Bone marrow (tissue), 2 donors: ENCODE data around the gene ADARB2.

Experiments used
- DNase-seq, 2 donors: peaks; one replicate each; lab custom pipeline; 2025; lab: John Stamatoyannopoulos, UW

The ADARB2 gene

DNA sequence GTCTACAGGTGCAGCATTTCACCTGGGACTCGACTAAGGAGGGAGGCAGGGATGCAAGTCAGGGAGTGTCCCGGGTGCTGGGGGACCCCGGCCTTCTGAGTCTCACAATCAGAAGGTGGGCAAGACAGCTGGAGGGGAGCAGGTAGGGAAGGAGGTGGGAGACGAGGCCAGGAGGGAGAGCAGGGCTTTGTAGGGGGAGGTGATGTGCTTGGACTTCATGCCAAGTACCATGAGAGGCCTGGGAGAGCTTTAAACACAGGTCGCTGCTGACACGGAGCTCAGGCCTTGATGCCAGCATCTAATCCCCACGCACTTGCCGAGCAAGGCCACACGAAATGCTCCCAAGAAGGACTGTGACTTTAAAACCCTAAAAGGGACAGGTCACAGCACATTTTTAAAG, 244.7 kb downstream of the ADARB2 start:
- DNase-seq = no peak

DNA sequence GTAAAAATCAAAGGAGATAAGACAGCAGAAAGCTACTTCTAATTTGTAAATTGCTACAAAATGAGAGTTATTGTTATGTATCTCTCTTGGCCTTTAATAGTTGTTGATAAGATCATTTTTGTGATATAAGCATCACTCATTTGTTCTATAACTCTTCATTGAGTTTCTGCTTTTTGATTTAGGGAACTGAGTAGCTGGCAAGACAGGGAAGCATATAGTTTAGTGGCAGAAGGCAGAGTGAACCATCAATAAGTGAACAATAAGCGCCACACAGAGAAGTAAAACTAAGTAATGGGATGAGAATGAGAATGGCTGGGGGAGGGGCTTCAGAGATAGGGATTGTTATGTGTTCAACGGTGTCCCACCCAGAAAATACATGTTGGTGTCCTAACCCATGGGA, 245.4 kb downstream of the ADARB2 start:
- no peak for DNase-seq

DNA sequence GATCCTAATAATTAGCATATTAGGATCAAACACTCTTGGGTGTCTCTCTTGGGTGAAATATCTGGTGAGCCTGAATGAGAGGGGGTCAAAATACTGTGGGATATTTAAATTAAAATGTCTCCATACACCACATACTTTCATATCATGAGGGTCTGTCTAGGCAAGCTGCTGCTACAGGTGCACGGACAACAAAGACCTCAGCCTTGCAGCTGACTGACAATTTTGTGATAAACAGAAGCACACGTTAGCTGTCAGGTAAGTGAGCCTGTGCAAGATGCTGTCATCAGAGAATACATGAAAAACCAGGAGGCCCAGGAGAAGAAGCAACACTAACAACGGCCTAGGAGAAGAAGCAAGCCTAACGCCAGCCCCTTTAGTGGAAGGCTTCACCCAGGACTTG, 247.5 kb downstream of the ADARB2 start:
- no peak for DNase-seq

DNA sequence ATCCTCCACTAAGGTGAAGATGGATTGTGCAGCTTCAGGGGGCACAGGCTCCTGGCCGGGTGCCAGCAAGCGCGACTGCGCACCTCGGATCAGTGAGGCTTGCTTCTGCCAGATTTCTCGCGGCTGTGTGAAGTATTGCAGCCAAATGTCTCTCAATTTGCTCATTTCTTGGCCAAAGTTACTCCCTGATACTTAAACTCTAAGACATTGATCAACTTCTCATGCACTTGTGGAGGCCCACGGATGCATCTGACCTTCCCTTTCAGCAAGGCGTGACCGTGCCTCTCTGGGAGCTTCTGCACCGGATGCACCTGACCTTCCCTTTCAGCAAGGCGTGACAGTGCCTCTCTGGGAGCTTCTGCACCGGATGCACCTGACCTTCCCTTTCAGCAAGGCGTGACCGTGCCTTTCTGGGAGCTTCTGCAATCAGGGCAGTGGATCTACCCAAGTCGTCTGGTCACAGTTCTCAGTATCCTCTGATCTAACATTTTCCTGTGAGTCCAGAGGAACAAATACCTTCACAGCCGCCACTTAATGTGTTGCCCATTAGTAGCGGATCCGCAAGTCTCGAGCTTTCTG, 248.3 kb downstream of the ADARB2 start:
- no peak for DNase-seq

DNA sequence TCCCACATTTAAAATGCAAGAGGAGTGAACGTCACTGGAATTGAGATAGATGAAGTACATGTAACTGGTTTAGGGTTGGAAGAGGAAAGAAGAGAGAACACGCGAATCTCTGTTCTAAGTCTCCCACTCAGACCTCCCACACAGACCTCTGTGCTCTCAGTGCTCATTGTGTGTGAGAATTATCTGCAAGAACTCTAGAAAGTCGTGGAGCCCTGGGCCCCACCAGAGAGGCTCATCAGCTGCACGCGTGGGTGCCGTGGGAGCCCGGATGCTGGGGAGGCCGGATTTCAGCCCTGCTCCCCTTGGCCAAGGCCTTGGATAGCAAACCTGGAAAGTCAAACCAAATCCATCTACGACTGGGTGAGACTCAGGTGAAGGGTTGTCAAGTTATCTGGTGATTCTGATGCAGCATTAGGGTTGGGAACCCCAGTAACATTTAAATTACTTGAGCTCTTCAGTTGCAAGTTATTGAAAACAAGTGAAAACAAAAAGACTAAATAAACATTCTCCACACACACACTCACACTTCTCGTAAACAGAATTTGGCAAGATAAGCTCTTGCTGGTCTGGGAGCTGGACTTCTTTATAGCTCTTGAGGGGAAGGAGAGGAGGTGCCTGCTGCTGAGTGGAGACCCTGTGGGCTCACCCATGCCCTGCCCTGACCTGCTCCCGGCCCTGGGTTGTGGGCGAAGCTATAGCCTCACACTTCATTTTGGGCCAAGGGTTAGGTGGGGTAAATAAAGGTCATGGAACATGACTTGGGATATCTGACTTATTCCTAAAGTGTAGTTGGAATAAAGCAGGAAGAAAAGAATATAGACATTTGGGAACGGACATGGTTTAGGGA, 250.3 kb downstream of the ADARB2 start:
- DNase-seq = no peak

DNA sequence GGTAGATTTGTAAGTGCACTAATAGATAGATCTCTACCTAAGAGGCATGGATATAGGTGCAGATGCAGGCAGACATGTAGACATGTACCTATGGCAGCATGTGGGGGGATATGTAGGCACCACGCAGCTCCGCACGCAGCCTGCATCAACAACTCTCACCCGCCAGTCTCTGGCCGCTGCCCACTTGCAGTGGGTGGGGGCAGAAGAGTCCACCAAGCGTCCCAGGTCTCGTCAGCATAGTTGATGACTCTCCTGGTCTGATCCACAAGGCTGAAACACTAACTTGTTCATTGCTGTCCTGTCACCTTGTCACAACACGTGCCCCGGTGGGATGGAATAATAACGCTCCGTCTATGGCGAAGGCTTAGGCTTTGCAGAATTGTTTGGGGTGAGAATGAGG, 252.0 kb downstream of the ADARB2 start:
- DNase-seq = no peak

DNA sequence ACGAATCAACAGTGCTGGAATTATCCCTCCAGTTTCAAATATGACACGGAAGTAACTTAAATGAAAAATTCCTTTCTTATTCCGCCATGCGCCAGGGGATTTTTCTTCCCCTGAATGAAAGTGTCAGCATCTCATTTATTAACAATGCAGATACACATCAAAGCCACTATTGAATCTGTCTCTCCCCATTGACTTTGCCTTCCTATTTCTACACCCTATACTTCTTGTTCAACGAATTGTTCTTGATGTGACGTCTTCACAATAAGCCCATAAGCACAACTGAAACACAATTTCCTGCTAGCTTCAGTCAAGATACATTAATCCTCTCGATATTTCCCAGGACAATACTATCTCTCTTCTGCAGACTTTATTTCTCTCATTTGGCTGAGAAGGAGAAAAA, 253.5 kb downstream of the ADARB2 start:
- DNase-seq = no peak

DNA sequence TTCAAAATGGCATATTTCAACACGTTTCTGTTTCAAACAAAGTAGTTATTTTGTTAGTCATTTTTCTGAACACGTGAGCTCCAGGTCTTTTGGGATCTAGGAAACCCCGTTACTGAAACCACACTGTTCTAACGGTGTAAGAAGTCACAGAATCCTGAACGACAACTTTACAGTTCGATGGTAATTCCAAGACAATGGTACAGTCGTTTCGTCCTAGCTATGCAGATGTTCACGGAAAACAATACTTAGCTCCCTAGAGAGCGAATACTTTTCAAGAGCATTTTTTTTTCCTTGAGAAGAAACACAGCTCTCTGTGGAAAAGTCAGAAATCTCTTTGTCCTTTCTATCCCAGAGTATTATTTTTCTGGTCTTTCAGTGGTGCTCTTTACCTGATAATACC, 254.1 kb downstream of the ADARB2 start:
- no peak for DNase-seq

DNA sequence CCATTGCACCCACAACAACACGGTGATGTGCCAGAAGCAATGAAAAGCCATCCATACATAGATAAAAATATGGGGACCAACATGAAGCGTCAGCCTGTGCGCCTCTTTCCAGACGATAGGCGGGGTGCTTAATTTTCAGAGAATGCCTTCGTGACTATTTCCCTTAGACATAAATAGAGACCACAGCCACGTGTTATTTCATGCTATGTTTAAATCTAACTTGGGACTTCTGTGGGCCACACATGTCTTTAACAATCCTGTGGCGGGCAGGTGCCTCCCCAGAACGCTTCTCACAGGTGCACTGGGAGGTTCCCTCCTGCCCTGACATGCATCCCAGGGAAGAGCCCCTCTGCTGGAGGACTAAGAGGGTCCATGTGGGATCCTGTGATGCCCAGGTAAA, 259.7 kb downstream of the ADARB2 start:
- DNase-seq = no peak

DNA sequence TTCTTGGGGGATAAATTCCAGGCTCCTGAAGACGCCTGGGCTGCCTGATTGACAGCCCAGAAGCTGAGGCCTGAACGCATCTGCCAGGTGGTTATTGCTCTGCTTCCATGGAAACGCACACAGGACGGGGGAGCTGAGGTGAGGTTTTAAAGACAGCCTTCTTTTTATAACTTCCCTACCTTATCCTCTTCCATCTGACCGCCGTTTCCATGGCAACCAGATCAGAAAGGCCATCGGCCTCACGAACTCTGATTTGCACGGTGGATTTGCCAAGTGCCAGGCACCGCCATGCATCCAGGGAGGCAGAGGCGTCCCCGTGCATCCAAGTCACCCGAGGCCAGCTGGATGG, 260.9 kb downstream of the ADARB2 start:
- DNase-seq = no peak

DNA sequence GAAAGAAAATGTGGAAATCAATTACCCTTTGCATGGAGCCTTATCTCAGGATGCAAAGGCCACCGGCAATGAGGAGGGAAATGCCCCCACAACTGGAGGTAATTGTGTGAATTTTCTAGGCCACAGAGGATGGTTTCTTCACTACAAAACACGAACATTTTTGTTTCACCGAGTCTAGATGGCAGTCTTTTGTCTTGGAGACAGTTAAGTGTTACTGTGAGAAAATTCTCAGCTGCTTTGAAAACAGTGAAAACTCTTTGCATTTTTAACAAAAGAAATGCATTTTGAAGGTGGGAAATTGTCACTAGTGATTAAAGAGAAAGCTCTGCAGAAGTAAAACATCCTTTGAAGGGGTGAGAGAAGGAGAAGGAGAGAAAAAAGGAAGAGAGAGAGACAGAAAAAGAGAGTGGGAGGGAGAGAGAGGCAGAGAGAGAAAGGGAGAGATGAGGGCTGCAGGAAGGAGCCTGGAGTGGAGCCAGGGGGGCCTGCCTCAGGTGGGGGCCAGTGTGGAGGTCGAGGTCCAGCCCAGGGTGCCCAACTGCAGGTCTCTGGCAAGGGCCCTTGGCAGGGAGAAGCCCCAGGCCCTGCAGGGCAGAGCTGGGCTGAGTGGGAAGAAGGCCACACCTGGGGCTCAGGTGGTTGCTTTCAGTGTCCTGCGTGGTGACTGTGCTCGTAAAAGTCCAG, 261.4 kb downstream of the ADARB2 start:
- DNase-seq = no peak

DNA sequence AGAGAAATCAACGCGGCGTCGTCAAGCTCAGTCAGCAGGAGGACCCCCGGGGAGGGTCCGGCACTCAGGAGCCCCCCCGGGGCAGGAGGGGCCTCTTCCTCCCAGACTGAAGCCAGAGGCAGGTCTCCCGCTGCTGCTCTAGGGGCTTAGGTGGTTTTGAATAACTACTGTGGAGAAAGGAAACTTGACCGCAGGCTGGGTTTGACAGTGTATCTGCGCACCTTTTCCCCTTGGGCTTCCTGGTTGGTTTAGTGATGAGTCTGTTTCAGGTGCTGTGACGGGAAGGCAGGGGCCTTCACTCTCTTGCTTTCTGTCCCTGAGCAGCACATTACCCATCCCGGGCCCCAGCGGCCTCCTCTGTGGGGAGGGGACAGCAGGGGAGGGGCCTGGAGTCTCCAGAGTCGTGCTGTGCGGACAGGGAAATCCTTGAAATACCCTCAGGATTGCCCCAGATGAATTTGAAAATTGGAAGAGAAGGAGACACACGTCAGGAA, 262.2 kb downstream of the ADARB2 start:
- DNase-seq = no peak

DNA sequence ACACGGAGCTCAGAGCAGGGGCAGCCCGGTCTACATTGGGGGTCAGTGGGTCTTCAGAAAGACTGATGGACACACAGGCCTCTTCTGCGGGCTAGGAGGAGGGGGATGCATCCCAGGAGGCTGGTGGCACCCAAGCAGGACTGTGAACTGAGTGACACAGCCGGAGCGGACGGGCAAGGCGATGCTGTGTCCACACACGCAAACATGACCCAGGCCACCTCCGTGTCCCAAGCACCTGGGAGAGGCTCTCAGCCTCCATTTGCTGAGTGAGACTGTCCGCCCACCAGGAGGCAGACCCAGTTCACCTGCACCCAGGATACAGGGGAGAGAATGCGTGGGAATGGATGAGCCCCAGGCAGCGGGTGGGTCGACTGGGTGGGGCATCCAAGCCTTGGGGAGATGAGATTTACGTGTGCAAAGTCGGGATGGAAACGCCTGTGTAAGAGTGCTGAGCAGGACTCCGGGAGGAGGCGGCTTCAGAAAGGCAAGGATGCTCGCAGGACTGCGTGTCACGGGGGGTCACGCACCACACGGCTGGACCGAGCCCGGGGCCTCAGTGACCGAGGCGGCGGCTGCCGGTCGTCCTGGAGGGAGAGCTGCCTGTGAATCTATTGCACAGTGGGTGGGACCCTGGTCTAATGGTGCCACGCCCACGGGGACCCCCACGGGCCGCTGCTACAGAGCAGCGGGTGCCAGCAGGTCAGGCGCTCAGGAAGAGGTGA, 262.8 kb downstream of the ADARB2 start:
- DNase-seq = no peak

DNA sequence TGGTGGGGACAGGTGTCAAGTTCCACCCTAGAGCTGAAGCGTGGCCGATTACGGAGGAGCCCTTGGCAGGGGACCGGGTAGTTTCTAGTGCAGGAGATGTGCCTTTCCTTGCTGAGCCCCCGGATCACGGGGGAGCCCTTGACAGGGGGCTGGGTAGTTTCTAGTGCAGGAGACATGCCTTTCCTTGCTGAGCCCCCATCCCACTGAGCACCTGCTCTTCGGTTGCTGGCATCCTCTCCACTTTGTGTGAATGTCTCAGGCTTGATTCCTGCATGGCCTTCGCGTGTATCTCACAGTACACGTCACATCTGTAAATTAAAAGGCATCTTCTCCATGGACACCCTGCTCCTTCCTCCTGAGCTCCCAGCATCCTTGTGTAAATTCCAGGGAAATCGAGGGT, 263.5 kb downstream of the ADARB2 start:
- no peak for DNase-seq

DNA sequence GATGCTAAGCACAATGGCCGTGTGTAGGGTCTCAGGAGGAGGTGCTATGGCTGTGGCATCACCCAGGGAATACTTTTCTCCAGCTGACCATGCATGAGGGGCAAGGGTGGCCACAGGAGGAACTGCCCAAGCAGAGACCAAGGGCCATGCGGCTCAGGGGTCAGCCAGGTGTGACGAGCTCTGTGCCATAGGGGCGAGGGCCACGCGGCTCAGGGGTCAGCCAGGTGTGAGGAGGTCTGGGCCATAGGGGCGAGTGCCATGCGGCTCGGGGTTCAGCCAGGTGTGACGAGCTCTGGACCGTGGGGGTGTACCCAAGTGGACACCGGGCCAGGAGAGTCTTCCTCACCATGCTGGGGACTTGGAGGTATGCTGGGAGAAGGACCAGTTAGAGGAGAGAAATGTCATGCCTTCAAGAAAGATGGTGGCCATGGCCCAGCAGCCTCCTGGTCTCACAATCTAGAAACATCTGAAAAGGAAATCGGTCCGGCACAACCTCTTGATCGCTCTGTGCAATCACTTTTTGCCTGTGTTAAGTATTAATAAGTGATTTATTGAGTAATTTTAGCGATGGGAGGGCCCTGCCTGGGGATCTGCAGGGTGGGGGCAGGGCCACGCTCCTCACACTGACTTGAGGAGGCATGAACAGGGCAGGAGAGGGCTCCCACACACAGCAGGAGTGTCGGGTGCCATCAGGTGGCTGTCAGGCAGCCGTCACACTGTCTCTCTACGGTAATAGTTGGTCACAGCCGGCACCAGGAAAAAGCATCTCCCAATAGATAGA, 265.0 kb downstream of the ADARB2 start:
- DNase-seq = no peak

DNA sequence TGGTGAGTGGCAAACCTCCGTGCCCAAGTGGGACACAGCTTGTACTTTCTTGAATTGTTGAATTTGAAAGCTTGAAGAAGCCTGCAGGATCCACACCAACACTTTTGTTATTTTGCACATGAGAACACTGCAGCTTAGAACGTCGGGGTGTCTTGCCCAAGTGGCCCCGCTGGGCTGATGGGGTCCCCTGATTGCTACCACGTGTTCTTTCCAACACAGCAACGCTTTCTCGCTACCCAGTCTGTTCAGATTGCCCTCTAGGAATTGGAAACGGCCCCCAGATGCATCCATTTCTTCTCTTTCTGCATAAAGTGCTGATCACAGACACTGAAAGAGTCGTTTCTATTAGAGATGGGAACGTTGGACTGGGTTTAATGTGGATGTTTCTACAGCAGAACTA, 268.5 kb downstream of the ADARB2 start:
- DNase-seq = no peak

DNA sequence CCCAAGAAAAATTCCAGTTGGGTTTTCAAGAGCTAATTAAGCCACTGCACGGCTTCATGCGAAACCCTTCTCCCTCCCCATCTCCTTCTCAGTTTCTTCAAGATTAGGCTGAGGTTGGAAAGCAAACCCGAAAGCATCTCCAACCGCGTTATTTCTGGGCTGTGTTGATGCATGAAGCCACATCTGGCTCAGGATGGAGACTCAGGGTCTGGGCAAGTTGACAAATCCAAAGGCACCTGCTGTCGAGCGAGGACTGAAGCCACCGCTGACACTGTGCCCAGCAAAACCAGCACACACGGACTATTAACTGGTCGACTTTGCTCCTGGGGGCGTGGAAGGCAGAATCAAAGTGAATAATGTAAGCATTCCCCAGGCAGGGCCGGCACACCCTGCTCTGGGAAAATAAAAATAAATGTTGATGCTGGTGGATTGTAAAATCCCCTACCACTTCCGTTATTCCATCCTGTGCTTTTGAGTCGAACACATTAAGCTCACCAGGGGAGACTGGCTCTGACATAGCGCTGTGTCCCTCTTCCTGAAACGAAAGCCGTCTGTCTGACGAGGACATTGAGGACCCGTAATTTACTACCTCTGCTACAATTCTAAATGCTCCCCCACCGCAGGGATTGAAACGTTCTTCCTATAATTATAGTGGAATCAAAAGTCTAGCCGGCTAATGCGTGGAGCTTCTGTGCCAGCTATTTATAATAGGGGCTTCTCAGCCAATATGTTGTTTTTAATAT, 269.8 kb downstream of the ADARB2 start:
- DNase-seq = no peak

DNA sequence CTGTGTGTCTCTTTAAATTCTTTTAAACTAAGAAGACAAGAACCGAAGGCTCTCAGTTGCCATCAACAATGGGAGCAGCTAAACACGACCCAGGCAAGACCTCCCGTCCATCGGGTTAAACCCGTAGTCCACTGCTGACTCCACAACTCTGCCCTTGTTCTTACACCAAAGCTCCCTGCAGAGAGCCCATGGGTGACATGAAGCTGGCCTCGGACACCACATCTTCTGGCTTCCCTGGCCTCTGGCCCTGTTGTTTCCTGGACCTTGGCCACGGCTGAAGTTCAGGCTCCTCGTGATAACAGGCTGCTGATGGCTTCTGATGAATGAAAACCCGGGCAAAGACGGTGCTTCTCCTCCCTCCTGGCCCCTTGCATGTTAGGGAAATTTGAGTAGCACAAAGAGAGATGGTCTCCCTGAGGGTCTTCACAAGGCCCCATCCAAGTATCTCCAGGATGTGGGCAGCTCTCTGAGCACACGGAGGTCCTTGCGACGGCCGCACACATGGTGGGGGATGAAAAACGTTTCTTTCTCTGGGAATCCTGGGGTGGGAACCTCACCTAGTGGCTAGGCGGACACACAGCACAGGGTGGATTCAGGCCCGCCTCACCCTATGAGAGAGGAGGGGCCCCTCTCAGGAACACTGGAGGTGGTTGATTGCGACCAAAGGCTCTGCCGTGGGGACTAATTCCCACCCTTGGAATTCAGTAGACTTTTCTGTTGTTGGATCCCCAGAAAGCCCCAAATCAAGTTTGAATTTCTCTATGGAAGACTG, 271.1 kb downstream of the ADARB2 start:
- no peak for DNase-seq

DNA sequence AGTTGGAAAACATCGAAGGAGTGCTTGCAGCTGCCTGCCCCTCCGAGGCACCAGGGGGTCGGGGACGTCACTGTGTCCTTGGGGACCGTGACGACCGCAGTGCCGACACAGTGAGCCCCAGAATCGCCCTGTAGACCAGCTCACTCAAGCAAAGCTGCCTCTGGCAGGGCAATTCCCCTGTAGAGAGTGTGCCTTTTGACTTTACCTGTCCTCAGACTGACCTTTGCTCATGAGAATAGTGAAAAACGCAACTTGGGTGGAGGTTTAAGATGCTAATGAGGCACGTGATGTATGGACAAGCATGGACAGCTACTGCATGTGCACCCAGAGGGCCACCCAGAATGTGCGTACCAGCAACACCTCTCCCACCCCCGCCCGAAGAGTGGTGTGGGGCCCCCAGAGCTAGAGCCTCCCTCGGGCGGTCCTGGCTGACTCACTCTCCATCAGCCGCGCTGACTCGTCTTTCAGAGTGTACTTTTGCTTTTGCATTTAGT, 271.9 kb downstream of the ADARB2 start:
- DNase-seq = no peak

DNA sequence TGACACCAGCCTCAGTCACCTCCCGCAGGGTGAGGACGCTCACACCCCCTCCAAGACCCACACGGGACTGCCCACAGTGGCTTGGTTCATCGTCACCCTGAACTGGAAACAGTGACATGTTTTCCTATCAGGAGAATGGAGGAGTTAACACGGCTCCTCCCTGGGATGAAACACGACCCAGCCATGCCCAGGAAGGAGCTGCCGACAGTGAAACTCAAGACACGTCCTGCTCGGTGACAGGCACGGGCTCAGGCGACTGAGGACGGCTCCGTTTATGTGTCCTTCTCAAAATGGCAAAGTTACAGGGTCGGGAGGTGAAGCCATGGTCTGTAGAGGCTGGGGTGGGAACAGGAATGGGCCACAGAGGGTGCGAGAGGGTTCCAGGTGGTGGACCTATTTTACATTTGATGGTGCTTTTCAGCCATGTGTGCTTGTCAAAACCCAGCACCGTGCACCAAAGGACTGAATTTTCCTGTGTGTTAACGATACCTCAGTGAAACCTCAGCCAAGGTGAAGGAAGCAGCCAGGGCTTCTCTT, 272.4 kb downstream of the ADARB2 start:
- no peak for DNase-seq
